ENCODE results near the gene MTMR12.
"Not testable (repeated sequence)": the region's sequence is repeated elsewhere in the genome, so short reads cannot be mapped to it uniquely, and the experiment has no call there.

GRCh38 chr5:32290501-32290900 is 22.2 kb downstream of the MTMR12 start:
- not testable (repeated sequence) for TF ChIP-seq EZH2phosphoT487 (IDR thresholded peaks at IDR 0.05; ENCODE audit: insufficient read depth, low read depth); EZH2 (IDR thresholded peaks at IDR 0.05; ENCODE audit: insufficient read depth, poor library complexity, severe bottlenecking)

All from GM23248 (cell line).